HG03139 (cell line): ENCODE data around the gene SPTBN1.

Experiments
- ATAC-seq: cut with Tn5 transposase; IDR thresholded peaks from one replicate; pipeline ENCODE4 v1.9.1; 2021; ENCODE audit not compliant: unreplicated experiment

SPTBN1 gene

DNA sequence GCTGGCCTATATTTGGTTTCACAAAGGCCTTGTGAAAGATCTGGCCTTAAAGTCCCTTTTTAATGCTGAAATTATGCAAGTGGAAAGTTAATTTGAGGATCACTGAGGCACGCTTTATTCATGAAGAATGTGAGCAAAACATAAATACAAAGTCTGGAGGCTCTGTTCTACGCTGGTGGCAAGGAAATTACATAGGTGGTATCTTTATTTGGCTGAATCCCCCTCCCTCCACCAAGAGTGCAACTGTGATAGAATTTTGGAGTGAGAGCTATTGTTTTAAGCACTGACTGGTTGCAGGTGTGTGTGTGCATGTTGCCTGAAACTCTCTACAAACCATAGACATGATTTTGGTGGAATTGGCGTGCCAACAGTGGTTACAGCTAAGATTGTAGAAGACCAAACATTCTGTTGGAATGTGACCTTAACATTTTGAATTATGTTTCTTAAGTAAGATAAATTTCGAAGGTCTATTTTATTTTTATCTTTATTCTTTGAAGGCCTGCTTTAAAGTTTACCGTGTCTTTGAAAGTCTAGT, 114.3 kb downstream of the SPTBN1 start:
- ATAC-seq: no peak

DNA sequence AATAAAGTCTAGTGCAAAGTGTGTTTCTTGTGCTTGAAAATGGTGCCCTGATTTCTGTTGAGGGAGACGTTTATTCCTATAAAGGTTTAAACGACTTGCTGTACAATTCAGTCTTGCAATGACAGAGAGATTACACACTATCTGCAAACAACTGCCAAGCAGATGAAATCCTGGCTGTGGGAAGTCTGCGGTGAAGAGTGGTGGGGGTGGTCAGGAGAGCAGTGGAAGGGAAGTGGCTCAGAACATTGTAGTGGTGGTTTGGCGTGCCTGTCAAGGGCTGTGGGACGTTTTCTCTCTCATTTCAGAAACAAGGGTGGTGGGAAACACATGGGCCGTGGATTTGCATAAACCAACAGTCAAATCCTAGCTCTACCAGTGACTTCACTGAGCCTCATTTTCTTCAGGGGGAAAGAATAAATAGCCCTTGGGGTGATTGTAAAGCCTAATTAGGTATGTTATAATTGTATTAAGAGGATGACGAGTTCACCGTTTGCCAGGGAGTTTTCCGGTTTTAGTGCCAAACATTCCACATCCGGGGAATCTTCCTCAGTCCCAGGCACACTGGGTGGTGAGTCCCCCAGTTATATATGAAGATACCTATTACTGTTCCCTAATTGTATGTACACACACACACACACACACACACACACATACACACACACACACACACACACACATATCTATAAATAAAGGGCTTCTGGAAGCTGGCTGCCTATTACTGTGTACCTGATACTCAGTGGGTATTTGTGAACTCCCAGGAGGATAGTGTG, 115.0 kb downstream of the SPTBN1 start:
- ATAC-seq: peak; percentile 53

DNA sequence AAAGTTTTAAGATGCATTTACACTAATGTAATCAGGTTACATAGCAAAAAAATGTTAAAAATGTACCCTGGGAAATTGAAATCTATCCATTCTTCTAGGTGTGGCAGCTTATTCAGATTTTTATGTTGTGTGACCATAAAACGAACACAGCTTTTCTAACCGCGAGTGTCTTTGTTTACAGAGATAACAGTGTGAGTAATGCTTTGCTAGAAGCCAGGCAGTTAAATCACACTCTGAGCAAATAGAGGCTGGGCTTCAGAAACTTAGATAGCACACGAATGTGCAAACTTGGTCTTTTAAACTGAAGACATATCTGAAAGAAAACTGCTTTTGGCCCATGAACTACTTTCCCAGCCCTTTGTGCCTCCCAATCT, 116.1 kb downstream of the SPTBN1 start:
- no peak for ATAC-seq

DNA sequence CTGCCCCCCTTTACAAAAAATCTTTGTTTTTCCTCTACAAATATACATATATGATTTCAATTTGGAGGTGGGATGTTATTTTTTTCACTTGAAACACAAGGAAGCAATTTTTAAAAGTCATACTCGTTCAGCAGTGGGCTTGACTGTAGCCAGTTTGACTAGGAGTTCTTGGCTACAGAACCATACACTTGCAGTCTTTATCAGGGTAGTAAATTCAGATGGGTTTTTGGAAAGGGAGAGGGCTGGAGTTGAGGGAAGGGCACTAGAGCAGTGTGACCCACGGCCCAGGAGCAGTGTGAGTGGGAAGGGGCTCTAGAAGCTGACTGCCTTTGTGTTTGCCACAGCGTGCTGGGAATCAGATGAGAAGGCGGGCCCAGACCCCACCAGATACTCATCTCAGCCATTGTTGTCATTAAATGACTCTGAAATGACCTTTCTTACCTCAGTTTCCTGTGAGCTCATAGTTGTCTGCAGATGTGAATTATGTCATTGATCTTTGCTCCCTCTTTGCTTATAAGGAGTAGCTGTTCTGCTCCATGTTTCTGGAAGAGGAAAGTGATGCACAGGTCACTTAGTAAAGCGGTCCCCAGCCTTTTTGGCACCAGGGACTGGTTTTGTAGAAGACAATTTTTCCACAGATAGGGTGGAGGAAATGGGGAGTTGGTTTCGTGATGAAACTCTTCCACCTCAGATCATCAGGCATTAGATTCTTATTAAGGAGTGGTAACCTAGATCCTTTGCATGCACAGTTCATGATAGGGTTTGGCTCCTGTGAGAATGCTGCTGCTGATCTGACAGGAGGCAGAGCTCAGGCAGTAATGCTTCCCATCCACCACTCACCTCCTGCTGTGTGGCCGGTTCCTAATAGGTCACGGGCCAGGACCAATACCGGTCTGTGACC, 116.8 kb downstream of the SPTBN1 start:
- no peak for ATAC-seq

DNA sequence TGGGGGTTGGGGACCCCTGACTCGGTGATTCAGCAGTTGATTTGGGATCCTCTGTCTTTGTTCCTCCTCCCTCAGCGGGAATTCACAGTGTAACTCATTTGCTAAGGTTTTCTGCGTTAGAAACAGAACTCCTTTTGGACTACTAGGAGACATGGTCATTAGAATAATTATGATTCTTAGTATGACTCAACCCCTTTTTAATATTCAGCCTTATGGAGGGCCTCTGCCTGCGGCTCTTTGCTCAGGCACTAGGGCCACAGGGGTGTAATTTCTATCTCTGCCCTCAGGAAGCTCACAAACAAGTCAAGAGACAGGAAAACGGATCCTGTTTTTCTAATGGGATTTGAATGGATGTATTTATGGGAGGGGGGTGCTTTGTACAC, 117.4 kb downstream of the SPTBN1 start:
- ATAC-seq: no peak

DNA sequence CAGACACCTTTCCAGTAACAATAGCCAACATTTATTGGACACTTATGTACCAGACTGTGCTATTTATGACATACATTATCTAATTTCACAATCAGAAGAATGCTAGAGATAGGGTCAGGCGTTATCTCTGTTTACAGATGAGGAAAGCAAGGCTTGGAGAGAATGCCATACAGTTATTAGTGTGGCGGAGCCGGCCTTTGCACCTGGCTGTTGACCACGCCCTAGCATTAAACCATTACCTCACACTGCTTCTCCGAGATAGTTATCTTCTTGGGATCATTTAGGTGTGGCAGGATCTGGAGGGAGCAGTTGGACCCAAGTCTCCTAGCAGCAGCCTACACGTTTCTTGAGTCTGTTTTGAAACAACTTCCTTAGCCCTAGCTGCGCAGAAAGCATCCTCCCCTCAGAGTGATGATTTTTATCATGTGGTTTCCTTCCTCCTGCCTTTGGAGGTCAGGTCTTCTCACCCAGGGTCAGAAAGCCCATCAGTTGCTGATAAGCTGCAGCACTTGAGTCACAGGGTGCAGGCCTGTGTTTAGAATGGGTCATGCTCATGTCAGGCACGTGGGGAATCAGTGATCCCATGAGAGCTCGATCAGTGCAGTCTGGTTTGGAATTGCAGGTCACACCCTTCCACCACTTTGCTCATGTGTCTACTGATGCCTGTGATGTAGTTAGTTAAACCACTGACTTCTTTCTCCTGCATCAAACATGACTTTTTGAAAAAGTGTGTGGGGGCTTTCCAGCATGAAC, 118.2 kb downstream of the SPTBN1 start:
- ATAC-seq: no peak

DNA sequence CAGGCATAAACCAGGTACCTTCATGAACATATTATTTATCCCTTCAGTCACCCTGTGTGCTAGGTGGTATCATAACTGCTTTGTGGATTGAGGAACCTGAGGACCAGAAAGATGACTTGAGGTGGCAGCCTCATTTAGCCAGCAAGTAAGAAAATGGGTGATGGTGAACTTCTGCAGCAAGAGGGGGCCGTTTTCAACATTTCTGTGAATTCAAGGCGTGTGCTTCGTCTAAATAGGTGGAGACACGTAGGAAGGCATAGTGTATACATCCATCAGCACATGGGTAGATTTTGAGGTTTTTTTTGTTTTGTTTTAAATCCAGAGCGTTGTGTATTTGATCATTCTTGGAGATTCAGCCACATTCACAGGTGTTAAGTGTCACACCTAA, 118.7 kb downstream of the SPTBN1 start:
- ATAC-seq: no peak

DNA sequence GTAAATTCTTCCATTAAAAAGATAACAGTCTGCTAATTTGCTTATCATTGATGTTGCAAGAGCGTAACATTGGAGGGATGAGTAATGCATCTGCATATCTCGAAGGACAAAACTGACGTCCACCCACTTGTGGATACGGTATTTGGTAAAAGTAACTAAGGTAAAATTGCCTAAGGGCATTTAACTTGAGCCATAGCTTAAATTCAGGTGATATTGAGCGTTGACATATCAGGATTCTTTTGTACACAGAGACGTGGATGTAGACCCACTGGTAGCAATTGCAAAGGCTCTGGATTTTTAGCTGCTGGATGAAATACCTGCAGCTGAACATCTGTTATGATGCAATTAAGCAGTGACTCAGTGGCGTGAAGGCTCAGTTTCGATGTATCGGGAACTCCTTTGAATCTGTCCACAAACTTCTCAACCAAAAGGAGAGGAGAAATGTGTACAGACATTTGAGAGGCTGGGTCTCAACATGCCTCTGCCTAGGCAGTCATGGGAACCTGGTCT, 119.3 kb downstream of the SPTBN1 start:
- ATAC-seq: no peak

DNA sequence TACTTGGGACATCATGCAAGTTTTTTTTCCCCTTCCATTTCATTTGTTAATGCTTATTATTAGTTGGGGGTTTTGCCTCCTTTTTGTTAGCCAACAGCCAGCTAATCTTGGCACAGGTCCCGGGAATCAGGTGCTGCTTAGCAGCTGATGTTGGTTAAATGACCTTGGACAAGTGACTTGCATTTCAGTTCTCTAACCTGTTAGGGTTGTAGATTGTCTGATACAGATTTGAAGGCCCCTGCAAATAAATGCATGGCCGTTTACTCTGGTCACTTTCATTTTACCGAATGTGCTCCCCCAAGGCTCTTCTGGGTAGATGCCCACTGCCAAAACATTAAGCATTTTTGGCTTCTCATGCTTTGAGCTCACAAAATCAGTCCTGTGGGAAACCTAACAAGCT, 120.9 kb downstream of the SPTBN1 start:
- ATAC-seq: no peak

DNA sequence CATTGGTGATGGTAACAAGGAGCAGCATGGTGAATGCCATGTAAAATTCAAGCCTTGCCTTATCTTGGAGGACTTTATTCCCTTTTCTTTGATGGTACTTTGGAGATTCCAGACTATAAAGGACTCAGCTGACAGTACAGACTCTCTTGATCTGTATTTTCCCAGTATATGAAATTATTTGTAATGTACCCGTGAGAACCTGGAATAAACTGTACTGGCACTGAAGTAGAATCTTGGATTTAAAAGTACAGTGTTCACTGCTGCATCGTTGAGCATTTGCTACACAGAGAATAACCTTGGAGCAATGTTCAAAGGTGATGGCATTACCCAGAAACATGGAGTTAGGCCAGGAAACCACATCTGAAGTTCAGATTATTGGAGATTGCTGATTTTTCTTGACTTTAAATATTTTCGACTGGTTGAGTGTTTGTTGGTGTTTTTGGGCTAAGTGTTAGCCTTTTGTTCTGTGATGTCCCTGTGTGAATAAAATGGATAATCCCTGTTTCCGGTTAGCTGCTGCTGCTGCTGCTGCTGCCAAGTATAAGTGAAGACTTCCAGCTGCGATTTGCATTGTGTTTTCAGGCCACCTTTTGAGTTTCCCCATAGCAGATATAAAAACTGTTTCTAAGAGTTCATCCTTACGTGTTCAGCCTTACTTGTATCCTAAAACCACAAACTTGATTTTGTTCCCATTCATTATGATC, 122.0 kb downstream of the SPTBN1 start:
- ATAC-seq: no peak

DNA sequence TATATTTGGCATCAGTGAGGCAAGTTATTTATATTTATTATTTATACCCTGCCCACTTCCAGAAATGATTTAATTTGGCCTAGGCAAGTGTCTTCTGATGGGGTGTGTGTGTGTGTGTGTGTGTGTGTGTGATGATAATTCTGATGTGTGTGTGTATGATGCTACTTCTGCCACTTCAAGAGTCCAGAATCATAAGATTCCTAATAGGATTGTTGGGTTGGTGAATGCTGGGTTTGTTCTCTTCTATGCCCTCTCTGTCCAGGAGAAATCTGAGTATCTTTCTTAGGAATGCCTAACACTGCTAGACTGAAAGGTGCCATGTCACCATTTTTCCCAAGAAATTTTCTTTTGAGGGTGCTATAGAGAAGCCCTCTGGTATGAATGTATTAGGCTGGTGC, 122.5 kb downstream of the SPTBN1 start:
- ATAC-seq: no peak

DNA sequence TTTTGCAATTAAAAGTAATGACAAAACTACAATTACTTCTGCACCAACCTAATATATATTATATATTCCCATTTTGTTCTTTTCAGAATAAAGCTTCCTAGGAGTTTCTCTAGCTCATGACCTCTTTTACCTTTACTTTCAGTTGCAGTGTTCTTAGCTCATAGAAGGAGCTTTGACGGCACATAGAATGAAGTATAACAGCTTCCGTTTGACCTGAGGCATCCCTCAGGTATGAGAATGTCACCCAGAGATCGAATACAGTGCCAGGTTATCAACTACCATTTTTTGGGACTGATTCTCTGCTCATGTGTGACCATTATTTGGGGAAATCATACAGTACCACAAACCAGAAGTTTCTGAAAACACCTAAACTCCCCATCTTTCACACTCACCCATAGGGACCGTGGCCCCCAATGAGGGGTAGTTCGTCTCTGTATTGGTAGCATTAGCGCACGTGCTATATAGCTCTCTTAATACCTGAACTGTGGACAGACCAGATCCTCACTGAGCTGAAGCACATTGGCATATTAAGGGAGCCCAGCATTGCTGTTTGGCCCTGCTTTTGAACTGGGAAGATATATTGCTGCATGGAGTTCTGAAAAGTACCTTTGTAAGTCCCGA, 123.0 kb downstream of the SPTBN1 start:
- ATAC-seq: no peak

DNA sequence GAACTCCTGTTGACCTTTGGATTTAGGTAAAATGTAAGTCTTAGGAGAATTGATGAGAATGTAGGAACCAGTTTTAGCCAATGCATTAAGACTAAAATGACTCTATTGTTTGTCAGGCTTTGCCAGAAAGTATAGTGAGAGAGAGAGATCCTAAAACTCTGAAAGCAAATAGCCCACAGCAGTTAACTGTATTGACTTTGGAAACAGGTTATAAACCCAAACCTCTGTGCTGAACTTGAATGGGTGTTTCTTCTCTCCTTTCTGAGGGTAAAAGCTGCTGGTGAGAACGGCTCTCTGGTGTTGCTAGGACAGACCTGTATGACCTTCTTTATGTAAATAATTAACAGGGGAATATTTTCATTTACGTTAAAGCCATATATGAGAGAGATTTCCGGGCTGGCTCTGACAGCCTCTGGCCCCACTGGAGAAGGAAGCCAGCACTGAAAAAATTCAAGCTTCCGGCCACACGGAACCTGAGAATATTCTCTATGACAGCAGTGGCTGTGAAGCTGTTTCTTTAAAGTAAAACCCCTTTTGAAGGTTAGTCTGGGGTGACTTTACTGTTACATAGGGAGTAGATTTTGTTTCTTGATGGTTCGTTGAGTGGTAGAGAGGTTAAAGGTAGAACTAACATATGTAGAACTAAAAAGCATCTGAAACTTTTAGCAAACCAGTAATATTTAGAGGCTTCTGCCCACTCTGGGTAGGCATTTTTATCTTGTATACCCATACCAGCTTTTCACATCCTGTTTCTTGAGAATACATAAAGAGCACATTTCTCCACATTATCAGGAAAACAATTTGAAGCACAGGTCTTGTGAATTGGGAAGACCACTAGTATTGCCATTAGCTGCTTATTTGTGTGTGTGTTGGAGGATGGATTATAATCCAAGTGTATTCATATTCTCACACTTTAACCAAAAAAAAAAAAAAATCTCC, 123.8 kb downstream of the SPTBN1 start:
- ATAC-seq: peak; percentile 85

DNA sequence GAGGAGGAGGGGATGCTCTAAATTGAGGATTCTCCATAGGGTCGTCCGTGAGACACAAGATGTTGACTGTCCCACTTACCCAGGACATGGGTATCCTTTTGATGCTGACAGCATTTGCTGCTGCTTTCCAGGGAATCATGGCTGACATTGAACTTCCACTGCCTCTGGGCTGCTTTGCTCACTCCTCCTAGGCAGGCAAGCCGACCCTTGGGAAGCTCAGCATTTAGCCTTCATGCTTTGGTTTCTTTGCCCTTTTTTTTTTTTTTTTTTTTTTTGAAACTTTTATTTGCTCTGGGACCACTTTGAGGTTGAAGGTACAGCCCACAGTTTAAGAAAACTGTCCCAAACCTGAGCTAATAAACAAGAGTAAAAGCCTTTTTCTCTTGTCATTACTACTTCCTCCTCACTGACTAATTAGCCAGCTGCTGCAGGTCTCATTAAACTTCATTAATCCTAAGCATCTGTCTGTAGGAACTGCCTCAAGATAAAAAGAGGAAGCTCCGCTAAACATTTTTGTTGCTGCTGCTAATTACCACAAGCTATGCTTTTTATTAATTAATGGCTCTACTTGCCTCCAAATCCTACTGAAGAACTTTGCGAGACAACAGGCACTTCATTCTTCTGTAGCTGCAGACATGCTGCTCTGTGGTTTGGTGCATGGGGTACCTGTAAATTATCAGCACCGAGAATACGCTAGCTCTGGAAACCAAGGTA, 125.4 kb downstream of the SPTBN1 start:
- ATAC-seq: no peak

DNA sequence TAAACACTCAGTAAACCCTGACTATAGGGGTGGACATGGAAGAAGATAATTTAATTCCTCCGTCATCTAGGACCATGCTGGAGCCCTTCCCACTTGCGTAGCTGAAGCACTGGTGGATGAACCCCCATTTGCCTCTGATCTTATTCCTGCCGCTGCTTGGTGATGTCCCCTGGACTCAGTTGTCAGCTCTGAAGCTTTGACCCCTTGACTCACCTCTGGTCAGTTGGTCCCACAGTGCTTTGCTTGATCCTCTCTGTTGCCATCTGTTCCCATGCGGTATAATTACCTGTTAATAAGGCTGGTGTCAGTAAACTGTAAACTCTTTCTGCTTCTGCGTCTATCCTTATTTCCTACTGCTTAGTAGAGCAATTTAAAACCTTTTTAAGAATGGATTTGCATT, 126.9 kb downstream of the SPTBN1 start:
- no peak for ATAC-seq

DNA sequence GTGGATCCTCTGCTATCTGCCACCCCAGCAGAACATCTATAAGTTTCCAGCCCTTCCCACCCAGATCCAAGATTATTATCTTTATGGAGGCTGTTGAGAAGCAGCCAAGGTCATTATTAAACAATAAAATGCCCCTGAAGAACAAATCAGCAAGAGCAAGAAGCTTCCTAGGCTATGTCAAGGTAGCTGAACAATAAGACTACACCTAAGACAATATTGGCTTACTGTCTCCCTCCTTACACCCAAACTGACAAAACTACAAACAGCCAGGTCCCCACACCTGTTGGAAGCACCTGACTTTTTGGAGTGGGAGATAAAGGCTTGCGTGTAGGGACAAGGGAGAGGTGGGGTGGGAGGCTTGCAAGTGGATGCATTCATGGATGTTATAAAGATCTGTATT, 128.5 kb downstream of the SPTBN1 start:
- ATAC-seq: no peak

DNA sequence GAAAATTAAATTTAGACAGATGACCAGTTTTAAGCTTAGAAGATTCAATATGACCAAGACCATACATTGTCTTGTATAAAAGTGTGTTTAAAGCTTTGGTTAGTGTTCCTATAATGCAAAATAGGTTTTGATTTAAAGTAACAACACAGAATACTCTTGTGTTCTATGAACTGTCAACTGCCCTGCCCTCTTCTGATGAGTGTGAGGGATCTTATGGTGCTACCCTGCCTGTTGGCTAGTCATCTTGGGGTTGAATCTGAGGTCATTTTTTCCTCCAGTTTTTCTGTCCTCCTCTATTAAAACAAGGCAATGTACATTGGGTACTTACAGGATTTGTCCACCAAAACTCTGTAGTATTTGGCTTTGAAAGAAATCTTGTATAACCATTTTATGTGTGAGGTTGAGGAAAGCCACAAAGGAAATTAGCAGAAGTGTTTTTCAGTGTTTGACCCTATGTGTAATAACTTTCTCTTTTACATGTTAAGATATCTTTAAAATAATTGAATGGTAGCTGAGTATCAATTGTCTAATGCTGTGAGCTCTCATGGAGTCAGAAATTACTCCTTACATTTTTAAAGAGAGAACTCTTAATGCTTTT, 129.1 kb downstream of the SPTBN1 start:
- ATAC-seq: no peak

DNA sequence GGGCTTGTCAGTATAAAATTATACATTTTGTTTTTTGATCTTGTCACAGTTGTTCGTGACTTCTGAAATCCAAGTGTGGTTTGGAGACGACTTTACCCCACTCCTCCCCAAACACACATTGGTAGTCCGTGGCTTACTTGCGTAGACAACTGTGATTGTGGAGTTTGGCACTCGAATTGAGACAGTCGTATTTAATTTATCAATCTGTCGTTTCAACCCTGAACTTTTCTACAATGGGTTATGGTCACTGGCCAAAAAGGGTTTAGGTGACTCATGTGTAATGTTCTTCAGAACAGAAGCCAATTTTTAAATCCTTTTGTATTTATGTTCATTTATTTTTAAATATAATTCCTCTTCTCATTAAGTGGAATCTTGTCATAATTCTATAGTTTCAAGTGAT, 129.9 kb downstream of the SPTBN1 start:
- no peak for ATAC-seq
